Thoracic aorta (tissue), 2 donors: ENCODE data around the gene TRIM14. TPM values are rescaled to one million over a fixed set of nuclear protein-coding genes. Genes with fewer than 3 reads are reported as not detected.
"Not testable (repeated sequence)": the region's sequence is repeated elsewhere in the genome, so short reads cannot be mapped to it uniquely, and the experiment has no call there.

Experiments used
- ATAC-seq: fragments of 150-250 bp; one replicate; pipeline ENCODE4 v1.8.0; 2017; ENCODE audit warnings: low read depth; ENCODE audit not compliant: insufficient number of reproducible peaks, low FRiP score
- DNase-seq: peaks from one replicate; pipeline ENCODE4 v3.0.0-alpha.2; 2020; ENCODE audit warnings: low spot score
- H3K27ac ChIP-seq, 2 donors: fragments of 200-600 bp; sonication (generic); 1 replicate in 1 of 2; 2 replicates in 1 of 2; pipeline ENCODE4 v1.5.1; 2016; ENCODE audit warnings: mild to moderate bottlenecking in 2 of 2, moderate library complexity in 2 of 2
- H3K27me3 ChIP-seq: fragments of 200-600 bp; sonication (generic); replicated peaks from 2 replicates; pipeline ENCODE4 v1.6.0; 2016; ENCODE audit warnings: mild to moderate bottlenecking; ENCODE audit not compliant: insufficient read depth
- H3K36me3 ChIP-seq: fragments of 200-600 bp; sonication (generic); one replicate; pipeline ENCODE4 v1.5.1; 2016
- H3K4me1 ChIP-seq, 2 donors: fragments of 200-600 bp; sonication (generic); 1 replicate in 1 of 2; 2 replicates in 1 of 2; pipeline versions ENCODE4 v1.5.1 to v1.6.0; 2016; ENCODE audit warnings: low read depth in 2 of 2, mild to moderate bottlenecking in 1 of 2; ENCODE audit not compliant: control insufficient read depth in 1 of 2
- H3K4me3 ChIP-seq: fragments of 200-600 bp; sonication (generic); 2 replicates; pipeline ENCODE4 v1.5.1; 2016; ENCODE audit warnings: mild to moderate bottlenecking
- H3K9me3 ChIP-seq: fragments of 200-600 bp; sonication (generic); 2 replicates; pipeline ENCODE4 v1.5.1; 2016
- CTCF ChIP-seq: fragments of 200-600 bp; sonication (generic); IDR thresholded peaks from one replicate; pipeline ENCODE4 v1.5.1; 2019; ENCODE audit warnings: antibody characterized with exemption
- total RNA-seq, 2 donors: library from RNA; depleted of rRNA; stranded (reverse); fragments of >200 nt; gene quantifications; one replicate each; pipeline versions ENCODE4 v1.1.0 to v1.2.3, GENCODE V29; 2016

Gene TRIM14
- total RNA-seq, 2 donors from 2014 or later = 5.9 to 22.5 TPM

GRCh38 chr9:98129451-98129881, 10.4 kb upstream of the TRIM14 start:
- ATAC-seq (no peak), DNase-seq (no peak)
- H3K27me3 ChIP-seq = no peaks in the 10 kb centered on the region
- no peaks in the 10 kb centered on the region for H3K36me3 ChIP-seq
- H3K27ac ChIP-seq = no peak overlapping the region
- H3K9me3 ChIP-seq = no peaks in the 10 kb centered on the region
- no peak overlapping the region for H3K4me3 ChIP-seq
- no peaks in the 10 kb centered on the region for H3K4me1 ChIP-seq
- TF ChIP-seq CTCF = no peak

- no peak for TF ChIP-seq CTCF
- ATAC-seq = no peak
- H3K9me3 ChIP-seq = no peaks in the 10 kb centered on the region
- no peak overlapping the region for H3K27ac ChIP-seq
- DNase-seq = no peak
- H3K27me3 ChIP-seq = no peaks in the 10 kb centered on the region
- H3K4me3 ChIP-seq = no peak overlapping the region
- no peaks in the 10 kb centered on the region for H3K36me3 ChIP-seq
- H3K4me1 ChIP-seq = no peaks in the 10 kb centered on the region
Observed at GRCh38 chr9:98128316-98128715, 9.3 kb upstream of the TRIM14 start.

DNA sequence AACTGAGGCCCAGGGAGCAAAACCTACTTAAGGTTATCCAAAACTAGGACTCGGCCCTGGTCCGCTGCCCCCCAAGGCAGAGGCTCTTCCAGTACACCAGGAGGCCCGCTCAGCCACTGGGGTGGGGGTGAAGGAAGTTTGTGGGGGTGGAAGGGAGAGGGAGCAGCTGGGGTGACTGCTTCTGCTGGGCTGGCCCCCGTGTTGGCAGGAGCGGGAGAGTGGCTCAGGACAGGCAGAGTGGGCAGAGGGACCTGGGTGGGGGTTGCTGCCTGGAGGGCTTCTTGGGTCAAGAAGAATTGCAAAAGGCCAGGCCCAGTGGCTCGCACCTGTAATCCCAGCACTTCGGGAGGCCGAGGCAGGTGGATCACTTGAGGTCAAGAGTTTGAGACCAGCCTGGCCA, 8.2 kb upstream of the TRIM14 start:
- Histone ChIP-seq H3K36me3 (no peaks in the 10 kb centered on the region), H3K4me3 (no peak overlapping the region), H3K27ac (no peak overlapping the region), H3K4me1 (no peaks in the 10 kb centered on the region), H3K9me3 (no peaks in the 10 kb centered on the region), H3K27me3 (no peaks in the 10 kb centered on the region)
- DNase-seq (no peak), ATAC-seq (no peak)
- TF ChIP-seq CTCF = no peak

- TF ChIP-seq CTCF = no peak
- DNase-seq (no peak), ATAC-seq (no peak)
- Histone ChIP-seq H3K4me1 (no peaks in the 10 kb centered on the region), H3K9me3 (no peaks in the 10 kb centered on the region), H3K36me3 (no peaks in the 10 kb centered on the region), H3K4me3 (no peak overlapping the region), H3K27me3 (no peaks in the 10 kb centered on the region), H3K27ac (no peak overlapping the region)
Observed at GRCh38 chr9:98124637-98125426, 5.8 kb upstream of the TRIM14 start.

DNA sequence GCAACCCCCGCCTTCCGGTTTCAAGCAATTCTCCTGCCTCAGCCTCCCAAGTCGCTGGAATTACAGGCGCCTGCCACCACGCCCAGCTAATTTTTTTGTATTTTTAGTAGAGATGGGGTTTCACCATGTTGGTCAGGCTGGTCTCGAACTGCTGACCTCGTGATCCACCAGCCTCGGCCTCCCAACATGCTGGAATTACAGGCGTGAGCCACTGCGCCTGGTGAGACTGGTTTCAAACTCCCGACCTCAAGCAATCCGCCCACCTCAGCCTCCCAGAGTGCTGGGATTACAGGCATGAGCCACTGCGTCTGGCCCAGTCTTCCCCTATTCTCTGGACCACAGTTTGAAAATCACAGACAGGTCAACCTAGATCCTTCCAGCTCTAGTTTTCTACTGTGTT, 5.1 kb upstream of the TRIM14 start:
- H3K27ac ChIP-seq, H3K27me3 ChIP-seq, H3K36me3 ChIP-seq, H3K4me3 ChIP-seq, H3K9me3 ChIP-seq, ATAC-seq, DNase-seq, H3K4me1 ChIP-seq: not testable (repeated sequence)

- no peak for TF ChIP-seq CTCF
- Histone ChIP-seq H3K4me3 (no peak overlapping the region), H3K9me3 (no peaks in the 10 kb centered on the region), H3K4me1 (no peaks in the 10 kb centered on the region), H3K36me3 (no peaks in the 10 kb centered on the region), H3K27ac (no peak overlapping the region), H3K27me3 (no peaks in the 10 kb centered on the region)
- no peak for ATAC-seq
- no peak for DNase-seq
Observed at GRCh38 chr9:98121058-98121457, 2.0 kb upstream of the TRIM14 start.
